ENCODE data around the gene CRABP2. TPM values are rescaled to one million over a fixed set of nuclear protein-coding genes. Genes with fewer than 3 reads are reported as not detected.

CRABP2 gene
- total and polyA plus RNA-seq, 2 of the 4 experiments (the other 2 are of a cell fraction) = 6.3 to 15.7 TPM

DNA sequence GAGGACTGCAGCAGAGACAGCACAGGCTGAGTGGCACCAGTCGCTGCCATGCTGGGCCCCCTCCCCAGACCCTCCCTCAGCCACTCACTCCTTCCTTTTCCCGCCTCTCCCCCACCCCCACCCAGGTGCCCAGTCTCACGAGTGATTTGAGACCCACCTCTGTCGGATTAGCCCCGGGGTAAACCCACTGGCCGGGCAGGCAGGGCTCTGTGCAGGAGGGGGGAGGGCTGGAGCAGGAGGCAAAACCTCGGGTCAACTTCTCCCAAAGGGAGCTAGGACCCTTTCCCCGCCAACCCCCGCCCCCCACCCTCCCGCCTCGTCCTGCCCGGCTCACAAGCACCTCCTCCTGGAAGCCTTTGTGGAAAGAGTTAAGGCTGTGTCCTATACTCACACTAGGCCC is 39.0 kb upstream of the CRABP2 start:
- no peak overlapping the region for H3K4ac ChIP-seq (ENCODE audit: low read depth, low read length)
- H4K8ac ChIP-seq (ENCODE audit: low read depth in 2 of 2, low read length in 2 of 2) = no peak overlapping the region
- H2AK9ac ChIP-seq (replicated peaks; ENCODE audit: low read depth, low read length, poor library complexity) = no peak overlapping the region
- H3K56ac ChIP-seq (ENCODE audit: extremely low read depth, insufficient read depth, low read length) = no peak overlapping the region
- ATAC-seq (ENCODE audit: low read depth) = no peak
- H2BK20ac ChIP-seq (ENCODE audit: low read depth, low read length) = no peak overlapping the region
- no peak overlapping the region for H2BK120ac ChIP-seq (ENCODE audit: low read depth, low read length)
- in situ Hi-C loops (cut with MboI; ENCODE audit: low sequenced_read_pairs) (no loop called here), intact Hi-C loops (cut with micrococcal nuclease) (no loop called here), dilution Hi-C loops (cut with HindIII; ENCODE audit: low sequenced_read_pairs, unreplicated experiment) (no loop called here)
- peaks cover 22% of the 10 kb centered on the region for H3K36me3 ChIP-seq (ENCODE audit: control insufficient read depth, insufficient read depth, low read length)
- TF ChIP-seq POLR2A (IDR thresholded peaks at IDR 0.05; ENCODE audit: low read depth, low read length) = no peak
- no peak for TF ChIP-seq SMC3 (IDR thresholded peaks at IDR 0.05; ENCODE audit: low read depth, low read length)
- TF ChIP-seq, protein P1, sequence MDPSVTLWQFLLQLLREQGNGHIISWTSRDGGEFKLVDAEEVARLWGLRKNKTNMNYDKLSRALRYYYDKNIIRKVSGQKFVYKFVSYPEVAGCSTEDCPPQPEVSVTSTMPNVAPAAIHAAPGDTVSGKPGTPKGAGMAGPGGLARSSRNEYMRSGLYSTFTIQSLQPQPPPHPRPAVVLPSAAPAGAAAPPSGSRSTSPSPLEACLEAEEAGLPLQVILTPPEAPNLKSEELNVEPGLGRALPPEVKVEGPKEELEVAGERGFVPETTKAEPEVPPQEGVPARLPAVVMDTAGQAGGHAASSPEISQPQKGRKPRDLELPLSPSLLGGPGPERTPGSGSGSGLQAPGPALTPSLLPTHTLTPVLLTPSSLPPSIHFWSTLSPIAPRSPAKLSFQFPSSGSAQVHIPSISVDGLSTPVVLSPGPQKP (IDR thresholded peaks at IDR 0.05; ENCODE audit: borderline replicate concordance, low read depth, low read length) = no peak
- TF ChIP-seq NFE2L2 (IDR thresholded peaks at IDR 0.05; ENCODE audit: low read depth, low read length) = no peak
- TF ChIP-seq, protein P2, sequence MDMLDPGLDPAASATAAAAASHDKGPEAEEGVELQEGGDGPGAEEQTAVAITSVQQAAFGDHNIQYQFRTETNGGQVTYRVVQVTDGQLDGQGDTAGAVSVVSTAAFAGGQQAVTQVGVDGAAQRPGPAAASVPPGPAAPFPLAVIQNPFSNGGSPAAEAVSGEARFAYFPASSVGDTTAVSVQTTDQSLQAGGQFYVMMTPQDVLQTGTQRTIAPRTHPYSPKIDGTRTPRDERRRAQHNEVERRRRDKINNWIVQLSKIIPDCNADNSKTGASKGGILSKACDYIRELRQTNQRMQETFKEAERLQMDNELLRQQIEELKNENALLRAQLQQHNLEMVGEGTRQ (IDR thresholded peaks at IDR 0.05; ENCODE audit: low read depth, low read length) = no peak
- TF ChIP-seq RCOR1 (IDR thresholded peaks at IDR 0.05; ENCODE audit: insufficient replicate concordance, low read length) = no peak
- no peak for TF ChIP-seq MAFK (IDR thresholded peaks at IDR 0.05; ENCODE audit: low read depth, low read length)
- no peak for TF ChIP-seq CEBPB (IDR thresholded peaks at IDR 0.05; ENCODE audit: low read depth, low read length)
- no peak for TF ChIP-seq RAD21 (IDR thresholded peaks at IDR 0.05; ENCODE audit: low read length)
- TF ChIP-seq FOS (IDR thresholded peaks at IDR 0.05; ENCODE audit: low read depth, low read length) = no peak
- no peak for TF ChIP-seq CHD1 (IDR thresholded peaks at IDR 0.05; ENCODE audit: low read depth, low read length)
- no peak for TF ChIP-seq BHLHE40 (IDR thresholded peaks at IDR 0.05; ENCODE audit: low read depth, low read length)
- TF ChIP-seq MXI1 (IDR thresholded peaks at IDR 0.05; ENCODE audit: borderline replicate concordance, low read depth, low read length) = no peak
- TF ChIP-seq MAZ (IDR thresholded peaks at IDR 0.05; ENCODE audit: borderline replicate concordance, low read depth, low read length) = no peak
- TF ChIP-seq RFX5 (IDR thresholded peaks at IDR 0.05; ENCODE audit: low read depth, low read length) = no peak
- TF ChIP-seq, protein P3, sequence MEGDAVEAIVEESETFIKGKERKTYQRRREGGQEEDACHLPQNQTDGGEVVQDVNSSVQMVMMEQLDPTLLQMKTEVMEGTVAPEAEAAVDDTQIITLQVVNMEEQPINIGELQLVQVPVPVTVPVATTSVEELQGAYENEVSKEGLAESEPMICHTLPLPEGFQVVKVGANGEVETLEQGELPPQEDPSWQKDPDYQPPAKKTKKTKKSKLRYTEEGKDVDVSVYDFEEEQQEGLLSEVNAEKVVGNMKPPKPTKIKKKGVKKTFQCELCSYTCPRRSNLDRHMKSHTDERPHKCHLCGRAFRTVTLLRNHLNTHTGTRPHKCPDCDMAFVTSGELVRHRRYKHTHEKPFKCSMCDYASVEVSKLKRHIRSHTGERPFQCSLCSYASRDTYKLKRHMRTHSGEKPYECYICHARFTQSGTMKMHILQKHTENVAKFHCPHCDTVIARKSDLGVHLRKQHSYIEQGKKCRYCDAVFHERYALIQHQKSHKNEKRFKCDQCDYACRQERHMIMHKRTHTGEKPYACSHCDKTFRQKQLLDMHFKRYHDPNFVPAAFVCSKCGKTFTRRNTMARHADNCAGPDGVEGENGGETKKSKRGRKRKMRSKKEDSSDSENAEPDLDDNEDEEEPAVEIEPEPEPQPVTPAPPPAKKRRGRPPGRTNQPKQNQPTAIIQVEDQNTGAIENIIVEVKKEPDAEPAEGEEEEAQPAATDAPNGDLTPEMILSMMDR (conservative IDR thresholded peaks at IDR 0.05; ENCODE audit: low read depth, low read length) = no peak
- no peak overlapping the region for H2BK15ac ChIP-seq (ENCODE audit: low read depth, low read length)
- H3K4me3 ChIP-seq (ENCODE audit: insufficient read depth, low read depth, low read length) = no peak overlapping the region
- H4K91ac ChIP-seq (ENCODE audit: insufficient read depth, low read depth, low read length) = no peak overlapping the region
- H4K5ac ChIP-seq (ENCODE audit: low read depth, low read length) = no peak overlapping the region
- no peak overlapping the region for H2AK5ac ChIP-seq (ENCODE audit: low read depth, low read length)
- no peak overlapping the region for H3K18ac ChIP-seq (ENCODE audit: low read depth, low read length)
- no peak overlapping the region for H3K23ac ChIP-seq (ENCODE audit: low read depth, low read length)
- no peaks in the 10 kb centered on the region for H3K27me3 ChIP-seq (ENCODE audit: control insufficient read depth, insufficient read depth, low read length)
- H2BK5ac ChIP-seq (ENCODE audit: low read depth, low read length, poor library complexity, severe bottlenecking) = no peak overlapping the region
- H3K27ac ChIP-seq (ENCODE audit: insufficient read depth, low read length) = no peak overlapping the region
- H2AFZ ChIP-seq (replicated peaks; ENCODE audit: low read length, poor library complexity) = no peak overlapping the region
- CTCF ChIA-PET = no interaction called here
- no peaks in the 10 kb centered on the region for H3K9me3 ChIP-seq (ENCODE audit: control insufficient read depth, insufficient read depth, low read length)
- 0 out of 2 replicates have a peak, but pooled peaks cover 11% of the 10 kb centered on the region for H4K20me1 ChIP-seq (ENCODE audit: insufficient read depth, low read length)
- H3K9ac ChIP-seq (ENCODE audit: low read depth, low read length) = no peak overlapping the region
- peaks cover 22% of the 10 kb centered on the region; the same call in 1 of the 2 replicates for H3K9me1 ChIP-seq (ENCODE audit: insufficient read depth, low read length)
- no peak overlapping the region for H3K4me2 ChIP-seq (ENCODE audit: low read depth, low read length)
- 83% methylated on average over 1 of the region's 12 CpGs; no CpG with 5 or more reads in 1 of the 2 experiments for WGBS, 2 experiments (ENCODE audit: extremely low coverage in 2 of 2, insufficient read length in 1 of 2)
- peaks cover 27% of the 10 kb centered on the region for H3K4me1 ChIP-seq (ENCODE audit: control insufficient read depth, insufficient read depth, low read length)
- H3K14ac ChIP-seq (replicated peaks; ENCODE audit: low read depth, low read length) = no peak overlapping the region
- H3K79me1 ChIP-seq (ENCODE audit: low read depth in 1 of 2, low read length in 2 of 2) = peaks cover 7 to 75% of the 10 kb centered on the region in 2 experiments; a peak in 3 of 4 replicates
- DNase-seq = no peak
- no TSS peak for BruUV-seq (replicated peaks)
- POLR2A ChIA-PET (ENCODE audit: unreplicated experiment) = no interaction called here
